Right lobe of liver (tissue), 6 donors: ENCODE results near the gene SLC39A11. TPM values are rescaled to one million over a fixed set of nuclear protein-coding genes. Genes with fewer than 3 reads are reported as not detected.
"Not testable (repeated sequence)": the region's sequence is repeated elsewhere in the genome, so short reads cannot be mapped to it uniquely, and the experiment has no call there.

ENCODE experiments used
- ATAC-seq, 4 donors: fragments of 200-7000 bp; cut with Tn5 transposase; one replicate each; pipeline ENCODE4 v1.9.1; 2020; ENCODE audit warnings: mild to moderate bottlenecking in 4 of 4, moderate library complexity in 4 of 4
- DNase-seq, 3 donors: peaks; one replicate each; pipeline ENCODE4 v3.0.0-alpha.2; 2020
- H3K27ac ChIP-seq, 3 donors: fragments of 200-600 bp; one replicate each; pipeline ENCODE4 v1.8.0; 2022
- H3K27me3 ChIP-seq, 2 donors: fragments of 200-600 bp; one replicate each; pipeline ENCODE4 v1.8.0; 2022
- H3K36me3 ChIP-seq, 4 donors: fragments of 200-600 bp; sonication (generic) in 1 of 4; one replicate each; pipeline versions ENCODE4 v1.5.1 to v1.8.0; 2017 to 2022; ENCODE audit warnings: control low read depth in 1 of 4
- H3K4me1 ChIP-seq, 4 donors: fragments of 200-600 bp; sonication (generic) in 1 of 4; one replicate each; pipeline versions ENCODE4 v1.5.1 to v1.8.0; 2017 to 2022; ENCODE audit warnings: control low read depth in 1 of 4
- H3K4me3 ChIP-seq, 3 donors: fragments of 200-600 bp; one replicate each; pipeline ENCODE4 v1.8.0; 2022
- H3K9me3 ChIP-seq, 4 donors: fragments of 200-600 bp; sonication (generic) in 1 of 4; one replicate each; pipeline versions ENCODE4 v1.5.1 to v1.8.0; 2017 to 2022; ENCODE audit warnings: control low read depth in 1 of 4
- CTCF ChIP-seq, 4 donors: fragments of 200-600 bp in 3 of 4; fragments of 450-650 bp in 1 of 4; IDR thresholded peaks; one replicate each; pipeline versions ENCODE4 v1.5.1 to v1.8.0; 2016 to 2022; ENCODE audit warnings: antibody characterized with exemption in 4 of 4, mild to moderate bottlenecking in 2 of 4
- POLR2A ChIP-seq: fragments of 450-650 bp; IDR thresholded peaks from one replicate; pipeline ENCODE4 v1.6.1; 2017; ENCODE audit warnings: antibody characterized with exemption, mild to moderate bottlenecking
- WGBS: methylation state at CpG from one replicate; pipeline ENCODE4 v1.1.6; 2018; ENCODE audit warnings: low coverage, low lambda C conversion rate; ENCODE audit not compliant: insufficient coverage; ENCODE audit errors: missing lambda C conversion rate; 5-methylcytosine and 5-hydroxymethylcytosine counted together
- intact Hi-C, 2 donors: fragments of 100-400 bp; cut with DNase I; formaldehyde crosslinking; loops; one replicate each; pipeline versions ENCODE4 v1.11.2 to v1.14.1; 2022
- total RNA-seq, 6 experiments: library from RNA; depleted of rRNA in 2 of 6; stranded (reverse); fragments of >200 nt in 2 of 6; fragmentation: NEBNext Ultra II Directional in 3 of 6; extraction: Animal tissue kit (Norgen Biotek cat#: 25700) in 3 of 6; gene quantifications; one replicate each; pipeline versions ENCODE4 v1.1.0 to v1.2.4, GENCODE V29; 2016 to 2023
- donor health status: DM: no; HTN: yes; CAD: no.
- donor health status: DM: no; HTN: no; CAD: no.
- donor health status: DM: no; HTN: no; CAD: no.
- donor health status: DM: no; HTN: yes; CAD: no.
- donor health status: DM: no; HTN: yes; CAD: no.

The SLC39A11 gene
- total RNA-seq, 6 experiments from 2014 or later = 25.4 to 49.6 (median 39.3) TPM

DNA sequence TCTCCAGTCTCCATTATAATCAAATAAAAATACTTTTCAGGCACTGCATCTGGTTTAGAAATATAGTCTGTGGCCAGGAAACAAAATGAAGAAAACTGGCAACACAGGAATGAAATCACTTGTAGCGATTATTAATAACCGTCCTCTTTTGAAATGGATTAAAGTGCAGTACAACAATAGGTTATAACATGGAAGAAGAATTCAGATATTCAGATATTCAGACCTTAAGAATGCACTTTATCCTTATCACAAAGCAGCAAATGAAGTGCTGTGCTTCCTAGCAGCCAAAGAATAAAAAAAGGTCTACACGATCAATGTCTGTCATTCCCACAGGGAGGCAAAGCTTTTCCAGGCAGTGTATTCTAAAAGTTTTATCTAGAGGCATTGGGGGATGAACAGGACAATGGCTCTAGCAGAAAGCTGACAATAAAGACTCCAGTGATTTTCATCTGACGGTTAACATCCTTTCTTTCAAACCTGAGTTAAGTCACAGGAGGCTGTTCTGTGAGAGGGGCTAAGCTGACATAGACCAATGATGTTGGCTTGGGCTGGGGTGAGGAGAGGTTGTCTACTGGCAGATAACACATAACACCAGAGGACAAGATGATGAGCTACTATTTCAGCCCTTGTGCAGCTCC is 259.2 kb downstream of the SLC39A11 start:
- H3K4me3 ChIP-seq = no peak overlapping the region
- whole genome bisulfite sequencing = 95% methylated on average over 4 of the region's 4 CpGs
- DNase-seq (no peak), ATAC-seq (no peak)
- no peaks in the 10 kb centered on the region for H3K9me3 ChIP-seq
- no peaks in the 10 kb centered on the region for H3K4me1 ChIP-seq
- TF ChIP-seq CTCF (IDR thresholded peaks at IDR 0.05) = no peak
- no peak for TF ChIP-seq POLR2A
- intact Hi-C loops = no loop called here
- H3K27ac ChIP-seq = no peak overlapping the region
- no peaks in the 10 kb centered on the region for H3K27me3 ChIP-seq
- no peaks in the 10 kb centered on the region for H3K36me3 ChIP-seq

DNA sequence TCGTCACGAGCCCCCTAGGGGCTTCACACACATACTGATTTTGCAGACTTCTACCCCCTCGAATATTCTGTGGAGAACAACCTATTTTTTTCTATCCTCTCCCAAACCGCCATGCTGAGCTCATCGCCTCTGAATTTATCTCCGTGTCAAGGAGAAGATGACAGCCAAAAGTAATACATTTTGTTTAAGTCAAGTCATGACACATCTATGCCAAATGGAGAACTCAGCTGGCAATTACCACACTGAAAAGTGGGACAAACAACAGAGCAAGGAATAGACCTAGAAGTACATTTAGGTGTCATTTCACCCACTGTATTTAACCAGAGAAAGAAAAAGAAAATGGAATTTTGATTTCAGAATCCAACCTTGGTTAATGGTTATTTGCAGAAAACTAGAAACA is 260.2 kb downstream of the SLC39A11 start:
- Histone ChIP-seq H3K36me3 (no peaks in the 10 kb centered on the region), H3K27ac (no peak overlapping the region), H3K9me3 (no peaks in the 10 kb centered on the region), H3K4me1 (no peaks in the 10 kb centered on the region), H3K27me3 (no peaks in the 10 kb centered on the region), H3K4me3 (no peak overlapping the region)
- no peak for DNase-seq
- no peak for ATAC-seq
- TF ChIP-seq CTCF (IDR thresholded peaks at IDR 0.05) = no peak
- no peak for TF ChIP-seq POLR2A
- WGBS = 92% methylated on average over 6 of the region's 6 CpGs
- intact Hi-C loops = no loop called here

GRCh38 chr17:72829883-72830282 is 262.6 kb downstream of the SLC39A11 start:
- WGBS = 85% methylated on average over 4 of the region's 4 CpGs
- no peak for DNase-seq
- intact Hi-C loops = no loop called here
- no peaks in the 10 kb centered on the region for H3K36me3 ChIP-seq
- no peaks in the 10 kb centered on the region for H3K4me1 ChIP-seq
- ATAC-seq = no peak
- no peak for TF ChIP-seq POLR2A
- no peaks in the 10 kb centered on the region for H3K27me3 ChIP-seq
- H3K27ac ChIP-seq = no peak overlapping the region
- H3K4me3 ChIP-seq = no peak overlapping the region
- H3K9me3 ChIP-seq = no peaks in the 10 kb centered on the region

DNA sequence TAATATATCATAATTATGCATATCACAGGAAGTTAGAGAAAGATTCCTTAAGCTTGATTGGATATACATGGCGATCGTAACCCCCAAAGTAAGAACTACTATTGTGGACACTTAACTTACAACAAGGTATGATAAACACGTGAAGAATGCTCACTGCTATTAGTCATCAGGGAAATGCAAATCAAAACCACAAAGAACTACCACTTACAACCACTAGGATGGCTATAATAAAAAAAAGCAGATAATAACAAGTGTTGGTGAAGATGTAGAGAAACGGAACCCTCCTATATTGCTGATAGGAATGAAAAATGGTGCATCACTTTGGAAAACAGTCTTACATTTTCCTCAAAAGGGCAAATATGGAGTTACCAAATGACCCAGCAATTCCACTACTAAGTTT is 265.9 kb downstream of the SLC39A11 start:
- no peak overlapping the region for H3K27ac ChIP-seq
- H3K27me3 ChIP-seq = no peaks in the 10 kb centered on the region
- 93% methylated on average over 4 of the region's 4 CpGs for WGBS
- DNase-seq = no peak
- TF ChIP-seq POLR2A (no peak), CTCF (IDR thresholded peaks at IDR 0.05) (no peak)
- H3K4me3 ChIP-seq = no peak overlapping the region
- H3K9me3 ChIP-seq = no peaks in the 10 kb centered on the region
- no peaks in the 10 kb centered on the region for H3K36me3 ChIP-seq
- ATAC-seq = no peak
- intact Hi-C loops = no loop called here
- H3K4me1 ChIP-seq = no peaks in the 10 kb centered on the region

DNA sequence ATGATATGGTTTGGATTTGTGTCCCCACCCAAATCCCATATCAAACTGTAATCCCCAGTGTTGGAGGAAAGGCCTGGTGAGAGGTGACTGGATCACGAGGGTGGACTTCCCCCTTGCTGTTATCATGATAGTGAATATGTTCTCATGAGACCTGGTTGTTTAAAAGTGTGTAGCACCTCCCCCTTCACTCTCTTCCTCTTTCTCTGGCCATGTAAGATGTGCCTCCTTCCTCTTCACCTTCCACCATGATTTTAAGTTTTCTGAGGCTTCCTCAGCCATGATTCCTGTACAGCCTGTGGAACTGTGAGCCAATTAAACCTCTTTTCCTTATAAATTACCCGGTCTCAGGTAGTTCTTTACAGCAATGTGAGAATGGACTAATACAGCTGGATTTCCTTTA is 266.4 kb downstream of the SLC39A11 start:
- H3K9me3 ChIP-seq, H3K36me3 ChIP-seq, H3K27ac ChIP-seq, intact Hi-C loops, ATAC-seq, H3K4me3 ChIP-seq, H3K4me1 ChIP-seq, DNase-seq, H3K27me3 ChIP-seq: not testable (repeated sequence)
- 95% methylated on average over 2 of the region's 2 CpGs for WGBS

- H3K4me1 ChIP-seq = no peaks in the 10 kb centered on the region
- no CpG with 5 or more reads among the region's 1 CpG for WGBS
- intact Hi-C loops = no loop called here
- no peak overlapping the region for H3K27ac ChIP-seq
- H3K36me3 ChIP-seq = no peaks in the 10 kb centered on the region
- TF ChIP-seq POLR2A = no peak
- no peak for TF ChIP-seq CTCF (IDR thresholded peaks at IDR 0.05)
- DNase-seq = no peak
- H3K9me3 ChIP-seq = no peaks in the 10 kb centered on the region
- H3K27me3 ChIP-seq = no peaks in the 10 kb centered on the region
- no peak overlapping the region for H3K4me3 ChIP-seq
- no peak for ATAC-seq
Observed at GRCh38 chr17:72825218-72825617, 267.3 kb downstream of the SLC39A11 start.

DNA sequence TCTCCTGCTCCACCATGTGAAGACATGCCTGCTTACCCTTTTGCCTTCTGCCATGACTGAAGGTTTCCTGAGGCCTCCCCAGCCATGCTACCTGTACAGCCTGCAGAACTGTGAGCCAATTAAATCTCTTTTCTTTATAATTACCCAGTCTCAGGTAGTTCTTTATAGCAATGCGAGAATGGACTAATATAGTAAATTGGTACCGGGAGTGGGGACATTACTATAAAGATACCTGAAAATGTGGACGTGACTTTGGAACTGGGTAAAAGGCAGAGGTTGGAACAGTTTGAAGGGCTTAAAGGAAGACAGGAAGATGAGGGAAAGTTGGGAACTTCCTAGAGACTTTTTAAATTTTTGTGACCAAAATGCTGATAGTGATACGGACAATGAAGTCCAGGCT is 268.2 kb downstream of the SLC39A11 start:
- H3K27me3 ChIP-seq, H3K27ac ChIP-seq, H3K36me3 ChIP-seq, intact Hi-C loops, ATAC-seq, H3K9me3 ChIP-seq, H3K4me3 ChIP-seq, DNase-seq, H3K4me1 ChIP-seq: not testable (repeated sequence)
- 93% methylated on average over 4 of the region's 4 CpGs for WGBS
